ENCODE results near the gene DOCK4. TPM values are rescaled to one million over a fixed set of nuclear protein-coding genes. Genes with fewer than 3 reads are reported as not detected.

The DOCK4 gene
- total RNA-seq, 1 experiment from 2014 or later, result 0.30 TPM

GRCh38 chr7:111752022-111752582, 454.1 kb downstream of the DOCK4 start:
- peak; percentile 29 for DNase-seq
- H3K4me3 ChIP-seq, result no peak overlapping the region
- H3K36me3 ChIP-seq, result no peaks in the 10 kb centered on the region
- H3K27me3 ChIP-seq, result no peaks in the 10 kb centered on the region
- H3K9me3 ChIP-seq, result no peaks in the 10 kb centered on the region

- DNase-seq, result no peak
- H3K9me3 ChIP-seq, result no peaks in the 10 kb centered on the region
- no peaks in the 10 kb centered on the region for H3K36me3 ChIP-seq
- no peak overlapping the region for H3K4me3 ChIP-seq
- H3K27me3 ChIP-seq, result no peaks in the 10 kb centered on the region
Measured at GRCh38 chr7:111750878-111751277, 455.3 kb downstream of the DOCK4 start.

GRCh38 chr7:111750228-111750627, 456.0 kb downstream of the DOCK4 start:
- DNase-seq, result no peak
- H3K36me3 ChIP-seq, result no peaks in the 10 kb centered on the region
- H3K27me3 ChIP-seq, result no peaks in the 10 kb centered on the region
- H3K9me3 ChIP-seq, result no peaks in the 10 kb centered on the region
- H3K4me3 ChIP-seq, result no peak overlapping the region

GRCh38 chr7:111749625-111750024, 456.6 kb downstream of the DOCK4 start:
- no peaks in the 10 kb centered on the region for H3K27me3 ChIP-seq
- no peaks in the 10 kb centered on the region for H3K9me3 ChIP-seq
- no peaks in the 10 kb centered on the region for H3K36me3 ChIP-seq
- no peak overlapping the region for H3K4me3 ChIP-seq
- no peak for DNase-seq

- DNase-seq, result no peak
- Histone ChIP-seq H3K27me3 (no peaks in the 10 kb centered on the region), H3K4me3 (no peak overlapping the region), H3K9me3 (no peaks in the 10 kb centered on the region), H3K36me3 (no peaks in the 10 kb centered on the region)
Measured at GRCh38 chr7:111747718-111748117, 458.5 kb downstream of the DOCK4 start.

- H3K36me3 ChIP-seq, result no peaks in the 10 kb centered on the region
- no peak for DNase-seq
- H3K27me3 ChIP-seq, result no peaks in the 10 kb centered on the region
- H3K9me3 ChIP-seq, result no peaks in the 10 kb centered on the region
- no peak overlapping the region for H3K4me3 ChIP-seq
Measured at GRCh38 chr7:111746950-111747349, 459.2 kb downstream of the DOCK4 start.

- Histone ChIP-seq H3K27me3 (no peaks in the 10 kb centered on the region), H3K9me3 (no peaks in the 10 kb centered on the region), H3K4me3 (no peak overlapping the region), H3K36me3 (no peaks in the 10 kb centered on the region)
- DNase-seq, result no peak
Measured at GRCh38 chr7:111744501-111745155, 461.6 kb downstream of the DOCK4 start.

GRCh38 chr7:111743244-111743847, 462.9 kb downstream of the DOCK4 start:
- no peak for DNase-seq
- Histone ChIP-seq H3K9me3 (no peaks in the 10 kb centered on the region), H3K27me3 (no peaks in the 10 kb centered on the region)

GRCh38 chr7:111741811-111742240, 464.4 kb downstream of the DOCK4 start:
- Histone ChIP-seq H3K27me3 (no peaks in the 10 kb centered on the region), H3K4me3 (no peak overlapping the region), H3K36me3 (no peaks in the 10 kb centered on the region), H3K9me3 (no peaks in the 10 kb centered on the region)
- no peak for DNase-seq

More at GRCh38 chr7:111743244-111743847, 462.9 kb downstream of the DOCK4 start:
- no peaks in the 10 kb centered on the region for H3K36me3 ChIP-seq
- no peak overlapping the region for H3K4me3 ChIP-seq

- Histone ChIP-seq H3K36me3 (no peaks in the 10 kb centered on the region), H3K27me3 (no peaks in the 10 kb centered on the region), H3K9me3 (no peaks in the 10 kb centered on the region), H3K4me3 (no peak overlapping the region)
- no peak for DNase-seq
Measured at GRCh38 chr7:111740942-111741341, 465.3 kb downstream of the DOCK4 start.

- H3K4me3 ChIP-seq, result no peak overlapping the region
- H3K27me3 ChIP-seq, result no peaks in the 10 kb centered on the region
- no peaks in the 10 kb centered on the region for H3K9me3 ChIP-seq
- no peak for DNase-seq
- no peaks in the 10 kb centered on the region for H3K36me3 ChIP-seq
Measured at GRCh38 chr7:111736552-111736874, 469.7 kb downstream of the DOCK4 start.

- Histone ChIP-seq H3K4me3 (no peak overlapping the region), H3K36me3 (no peaks in the 10 kb centered on the region), H3K9me3 (no peaks in the 10 kb centered on the region), H3K27me3 (no peaks in the 10 kb centered on the region)
- peak; percentile 6 for DNase-seq
Measured at GRCh38 chr7:111735661-111736551, 470.3 kb downstream of the DOCK4 start.

GRCh38 chr7:111734954-111735660, 471.1 kb downstream of the DOCK4 start:
- no peaks in the 10 kb centered on the region for H3K36me3 ChIP-seq
- no peaks in the 10 kb centered on the region for H3K9me3 ChIP-seq
- H3K27me3 ChIP-seq, result no peaks in the 10 kb centered on the region
- H3K4me3 ChIP-seq, result no peak overlapping the region
- DNase-seq, result no peak

- Histone ChIP-seq H3K36me3 (no peaks in the 10 kb centered on the region), H3K27me3 (no peaks in the 10 kb centered on the region), H3K4me3 (no peak overlapping the region), H3K9me3 (no peaks in the 10 kb centered on the region)
- DNase-seq, result no peak
Measured at GRCh38 chr7:111732923-111733322, 473.3 kb downstream of the DOCK4 start.

GRCh38 chr7:111730476-111731300, 475.5 kb downstream of the DOCK4 start:
- H3K9me3 ChIP-seq, result no peaks in the 10 kb centered on the region
- DNase-seq, result no peak
- H3K27me3 ChIP-seq, result no peaks in the 10 kb centered on the region
- H3K4me3 ChIP-seq, result no peak overlapping the region
- no peaks in the 10 kb centered on the region for H3K36me3 ChIP-seq

- no peak for DNase-seq
- H3K27me3 ChIP-seq, result no peaks in the 10 kb centered on the region
- H3K36me3 ChIP-seq, result no peaks in the 10 kb centered on the region
- H3K9me3 ChIP-seq, result no peaks in the 10 kb centered on the region
- H3K4me3 ChIP-seq, result no peak overlapping the region
Measured at GRCh38 chr7:111730057-111730456, 476.1 kb downstream of the DOCK4 start.

Data from MG63 (cell line).